NCI-H446 (cell line): ENCODE results near the gene NFKBIA.
"Not testable (repeated sequence)": the region's sequence is repeated elsewhere in the genome, so short reads cannot be mapped to it uniquely, and the experiment has no call there.

Experiments used
- DNase-seq, 2 experiments: peaks; one replicate each; lab custom pipeline; 2025; lab: John Stamatoyannopoulos, UW

Gene NFKBIA

GRCh38 chr14:35390577-35391387 lies 13.8 kb downstream of the NFKBIA start:
- peak in 1 of 2 experiments; percentile 57 for DNase-seq

- DNase-seq, result no peak
Observed at GRCh38 chr14:35389315-35389667, 15.3 kb downstream of the NFKBIA start.

- no peak for DNase-seq
Observed at GRCh38 chr14:35388656-35389314, 15.8 kb downstream of the NFKBIA start.

- no peak for DNase-seq
Observed at GRCh38 chr14:35387713-35388579, 16.6 kb downstream of the NFKBIA start.

GRCh38 chr14:35387219-35387618 lies 17.3 kb downstream of the NFKBIA start:
- DNase-seq, result no peak

- peak in 1 of 2 experiments; percentile 30 for DNase-seq
Observed at GRCh38 chr14:35386673-35387125, 17.9 kb downstream of the NFKBIA start.

GRCh38 chr14:35385042-35385839 lies 19.3 kb downstream of the NFKBIA start:
- peak; percentile 44 to 93 for DNase-seq

GRCh38 chr14:35384455-35385041 lies 20.0 kb downstream of the NFKBIA start:
- DNase-seq, result no peak

- DNase-seq, result no peak
Observed at GRCh38 chr14:35383569-35384454, 20.7 kb downstream of the NFKBIA start.

GRCh38 chr14:35380794-35381193 lies 23.8 kb downstream of the NFKBIA start:
- DNase-seq, result no peak

- DNase-seq, result not testable (repeated sequence)
Observed at GRCh38 chr14:35379234-35379933, 25.2 kb downstream of the NFKBIA start.

GRCh38 chr14:35378425-35379233 lies 25.9 kb downstream of the NFKBIA start:
- no peak for DNase-seq

- DNase-seq, result no peak
Observed at GRCh38 chr14:35375558-35376025, 29.0 kb downstream of the NFKBIA start.

GRCh38 chr14:35374263-35374712 lies 30.3 kb downstream of the NFKBIA start:
- no peak for DNase-seq

- not testable (repeated sequence) for DNase-seq
Observed at GRCh38 chr14:35373208-35373607, 31.3 kb downstream of the NFKBIA start.

GRCh38 chr14:35370969-35371368 lies 33.6 kb downstream of the NFKBIA start:
- no peak for DNase-seq

GRCh38 chr14:35369701-35370191 lies 34.8 kb downstream of the NFKBIA start:
- no peak for DNase-seq
